MG63 (cell line): Measurements from ENCODE around the gene USHBP1. TPM values are rescaled to one million over a fixed set of nuclear protein-coding genes. Genes with fewer than 3 reads are reported as not detected.
A peak's percentile ranks its signal among the peaks of the same experiment; 100 is the strongest.

Experiments
- DNase-seq: peaks from one replicate; pipeline ENCODE4 v3.0.0-alpha.2; 2020
- H3K27me3 ChIP-seq: fragments of 250-450 bp; sonication (Bioruptor Pico); 2 replicates; pipeline ENCODE4 v1.5.1; 2020; ENCODE audit warnings: mild to moderate bottlenecking, moderate library complexity
- H3K36me3 ChIP-seq: fragments of 250-450 bp; sonication (Bioruptor Pico); 2 replicates; pipeline ENCODE4 v1.5.1; 2020; ENCODE audit warnings: mild to moderate bottlenecking, moderate library complexity
- H3K4me3 ChIP-seq: fragments of 250-450 bp; sonication (Bioruptor Pico); 2 replicates; pipeline ENCODE4 v1.5.1; 2020; ENCODE audit warnings: mild to moderate bottlenecking, moderate library complexity
- H3K9me3 ChIP-seq: fragments of 250-450 bp; sonication (Bioruptor Pico); 2 replicates; pipeline ENCODE4 v1.5.1; 2020; ENCODE audit warnings: mild to moderate bottlenecking, moderate library complexity
- total RNA-seq: library from RNA; depleted of rRNA; stranded (reverse); fragments of >200 nt; shearing (Covaris generic); gene quantifications from 2 replicates; pipeline ENCODE4 v1.2.3, GENCODE V29; 2014; ENCODE audit warnings: low replicate concordance

Gene USHBP1
- total RNA-seq, 1 experiment from 2014 or later: not detected

GRCh38 chr19:17236811-17237543 lies 27.6 kb downstream of the USHBP1 start:
- H3K4me3 ChIP-seq: no peak overlapping the region
- peaks cover 81% of the 10 kb centered on the region for H3K36me3 ChIP-seq
- H3K27me3 ChIP-seq: no peaks in the 10 kb centered on the region
- no peaks in the 10 kb centered on the region for H3K9me3 ChIP-seq
- DNase-seq: no peak

- DNase-seq: no peak
- Histone ChIP-seq H3K36me3 (peaks cover 80% of the 10 kb centered on the region), H3K27me3 (no peaks in the 10 kb centered on the region), H3K4me3 (no peak overlapping the region), H3K9me3 (no peaks in the 10 kb centered on the region)
Measured at GRCh38 chr19:17235971-17236777, 28.4 kb downstream of the USHBP1 start.

- H3K36me3 ChIP-seq: peaks cover 81% of the 10 kb centered on the region
- no peaks in the 10 kb centered on the region for H3K9me3 ChIP-seq
- no peaks in the 10 kb centered on the region for H3K27me3 ChIP-seq
- no peak overlapping the region for H3K4me3 ChIP-seq
- DNase-seq: no peak
Measured at GRCh38 chr19:17235300-17235970, 29.1 kb downstream of the USHBP1 start.

DNA sequence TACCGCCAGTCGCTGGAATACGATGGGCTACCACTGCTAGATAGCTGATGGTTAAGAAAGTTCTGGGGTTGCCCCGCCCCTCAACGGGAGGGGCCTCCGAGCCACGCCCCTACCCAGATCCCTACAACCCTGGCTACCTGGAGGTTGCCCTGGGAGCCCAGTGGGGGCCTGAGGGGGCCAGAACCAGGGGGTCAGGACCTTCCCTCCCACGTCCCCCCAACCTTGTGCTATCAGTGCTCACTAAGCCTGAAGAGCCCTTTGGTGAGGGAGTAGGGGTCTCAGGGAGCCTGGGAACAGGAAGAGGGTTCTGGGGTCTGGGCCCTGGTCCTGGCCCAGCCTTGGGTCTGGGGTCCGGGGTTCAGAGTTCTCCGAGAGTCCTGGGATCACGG lies 29.6 kb downstream of the USHBP1 start:
- peaks cover 78% of the 10 kb centered on the region for H3K36me3 ChIP-seq
- no peaks in the 10 kb centered on the region for H3K9me3 ChIP-seq
- DNase-seq: no peak
- H3K27me3 ChIP-seq: no peaks in the 10 kb centered on the region
- H3K4me3 ChIP-seq: no peak overlapping the region

DNA sequence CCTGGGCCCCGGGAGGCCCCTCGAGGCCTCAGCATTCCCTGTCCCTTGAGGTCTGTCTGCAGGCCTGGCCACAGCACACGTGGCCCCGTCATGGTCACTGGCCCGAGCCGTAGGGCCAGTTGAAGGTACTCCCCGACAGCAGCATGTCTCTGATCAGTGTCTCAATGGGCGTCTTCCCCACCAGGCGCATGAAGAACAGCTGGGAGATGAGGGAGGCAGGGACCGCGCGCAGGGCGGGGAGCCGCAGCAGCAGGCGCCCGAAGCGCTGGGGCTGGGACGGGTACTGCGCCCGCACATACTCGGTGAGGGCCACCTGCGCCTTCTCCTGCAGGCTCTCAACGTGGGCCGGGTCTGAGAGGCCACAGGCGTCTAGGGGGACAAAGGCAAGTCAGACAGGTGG lies 32.3 kb downstream of the USHBP1 start:
- H3K27me3 ChIP-seq: no peaks in the 10 kb centered on the region
- DNase-seq: no peak

DNA sequence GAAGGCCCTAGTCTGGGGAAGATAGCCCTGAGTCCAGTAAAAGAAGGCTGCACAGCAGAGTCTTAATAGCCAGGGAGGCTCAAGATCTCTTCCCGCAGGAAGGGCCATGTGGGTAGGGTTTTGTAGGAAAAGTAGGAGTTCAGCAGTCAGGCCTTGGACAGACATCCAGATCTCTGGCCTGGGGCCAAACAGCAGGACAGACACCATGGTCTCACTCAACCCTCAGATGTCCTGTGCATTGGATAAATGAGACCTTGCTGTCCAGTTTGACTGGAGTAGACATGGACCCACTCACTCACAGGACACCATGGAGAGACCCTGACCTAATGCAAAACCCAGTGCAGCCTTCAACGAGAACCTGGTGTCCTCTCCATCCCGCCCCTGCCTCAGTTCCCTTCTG lies 34.7 kb downstream of the USHBP1 start:
- H3K4me3 ChIP-seq: no peak overlapping the region
- H3K27me3 ChIP-seq: no peaks in the 10 kb centered on the region
- no peaks in the 10 kb centered on the region for H3K9me3 ChIP-seq
- DNase-seq: no peak
- peaks cover 53% of the 10 kb centered on the region for H3K36me3 ChIP-seq

More for the DNA sequence above, 32.3 kb downstream of the USHBP1 start:
- H3K36me3 ChIP-seq: peaks cover 65% of the 10 kb centered on the region
- H3K4me3 ChIP-seq: no peak overlapping the region
- no peaks in the 10 kb centered on the region for H3K9me3 ChIP-seq

- Histone ChIP-seq H3K4me3 (no peak overlapping the region), H3K27me3 (no peaks in the 10 kb centered on the region), H3K36me3 (peaks cover 34% of the 10 kb centered on the region), H3K9me3 (no peaks in the 10 kb centered on the region)
- no peak for DNase-seq
Measured at GRCh38 chr19:17227798-17228367, 36.7 kb downstream of the USHBP1 start.

- no peaks in the 10 kb centered on the region for H3K27me3 ChIP-seq
- H3K9me3 ChIP-seq: no peaks in the 10 kb centered on the region
- peak; percentile 99 for DNase-seq
- peaks cover 19% of the 10 kb centered on the region for H3K36me3 ChIP-seq
- H3K4me3 ChIP-seq: peak within 1 kb of the TSS; percentile 64
Measured at GRCh38 chr19:17226002-17226933, 38.3 kb downstream of the USHBP1 start, which contains the start of gene OCEL1. TSS of gene OCEL1 (plus strand) at chr19:17226226. CDS start at chr19:17226248, 22 bp downstream.

DNA sequence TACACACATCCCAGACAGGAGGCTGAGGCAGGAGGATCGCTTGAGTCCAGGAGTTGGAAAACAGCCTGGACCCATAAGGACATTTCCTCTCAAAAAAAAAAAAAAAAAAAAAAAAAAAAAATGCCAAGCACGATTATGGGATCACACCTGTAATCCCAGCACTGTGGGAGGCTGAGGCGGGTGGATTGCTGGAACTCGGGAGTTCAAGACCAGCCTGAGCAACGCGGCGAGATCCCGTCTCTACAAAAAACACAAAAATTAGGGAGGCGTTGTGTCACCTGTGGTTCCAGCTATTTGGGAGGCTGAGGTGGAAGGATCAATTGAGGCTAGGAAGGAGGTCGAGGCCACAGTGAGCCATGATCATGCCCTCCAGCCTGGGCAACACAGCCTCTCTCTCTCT lies 39.5 kb downstream of the USHBP1 start:
- Histone ChIP-seq H3K36me3 (peaks cover 10% of the 10 kb centered on the region), H3K4me3 (no peak overlapping the region), H3K9me3 (no peaks in the 10 kb centered on the region), H3K27me3 (no peaks in the 10 kb centered on the region)
- DNase-seq: no peak

DNA sequence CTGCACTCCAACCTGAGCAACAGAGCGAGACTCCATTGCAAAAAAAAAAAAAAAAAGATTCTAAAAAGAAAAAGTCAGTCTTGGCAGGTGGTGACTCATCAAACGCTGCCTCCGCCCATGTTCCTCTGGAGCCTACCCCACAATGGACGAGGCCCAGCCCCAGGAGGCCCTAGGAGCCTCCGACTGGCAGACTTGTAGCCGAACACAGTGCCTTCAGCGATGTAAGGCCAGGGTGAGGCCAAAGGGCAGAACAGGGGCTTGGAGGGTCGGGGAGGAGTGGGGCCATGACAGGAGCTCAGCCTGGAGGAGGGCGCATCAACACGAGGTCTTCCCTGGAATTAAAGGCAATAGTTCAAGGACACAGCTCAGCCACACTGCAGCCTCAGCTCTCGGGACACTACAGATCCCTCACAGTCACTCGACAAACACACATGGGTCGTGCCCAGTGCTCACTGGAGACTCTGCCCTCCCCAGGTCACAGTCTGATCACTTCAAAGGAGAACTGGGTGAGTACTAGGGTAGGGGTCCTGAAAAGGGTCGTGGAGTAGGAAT lies 44.3 kb downstream of the USHBP1 start:
- H3K27me3 ChIP-seq: no peaks in the 10 kb centered on the region
- peaks cover 34% of the 10 kb centered on the region for H3K36me3 ChIP-seq
- no peaks in the 10 kb centered on the region for H3K9me3 ChIP-seq
- no peak overlapping the region for H3K4me3 ChIP-seq
- DNase-seq: peak; percentile 70

DNA sequence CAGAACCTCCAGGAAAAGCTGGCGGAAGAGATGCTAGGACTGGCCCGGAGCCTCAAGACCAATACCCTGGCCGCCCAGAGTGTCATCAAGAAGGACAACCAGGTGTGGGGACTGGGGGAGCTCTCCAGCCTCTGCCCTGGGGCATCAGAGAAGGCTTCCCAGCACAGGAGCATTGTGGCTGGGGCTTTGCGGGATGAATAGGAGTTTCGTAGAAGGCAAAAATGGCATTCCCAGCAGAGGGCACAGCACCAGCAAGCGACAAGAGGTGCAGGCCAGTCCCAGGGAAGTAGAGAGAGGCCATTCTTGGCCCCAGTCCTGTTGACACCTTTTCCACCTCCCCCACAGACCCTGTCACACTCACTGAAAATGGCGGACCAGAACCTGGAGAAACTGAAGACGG lies 45.3 kb downstream of the USHBP1 start:
- Histone ChIP-seq H3K27me3 (no peaks in the 10 kb centered on the region), H3K36me3 (peaks cover 39% of the 10 kb centered on the region), H3K4me3 (no peak overlapping the region), H3K9me3 (no peaks in the 10 kb centered on the region)
- no peak for DNase-seq

GRCh38 chr19:17216058-17216670 lies 48.4 kb downstream of the USHBP1 start:
- Histone ChIP-seq H3K4me3 (peak overlapping the region; percentile 83), H3K36me3 (peaks cover 49% of the 10 kb centered on the region), H3K27me3 (no peaks in the 10 kb centered on the region), H3K9me3 (no peaks in the 10 kb centered on the region)
- no peak for DNase-seq

DNA sequence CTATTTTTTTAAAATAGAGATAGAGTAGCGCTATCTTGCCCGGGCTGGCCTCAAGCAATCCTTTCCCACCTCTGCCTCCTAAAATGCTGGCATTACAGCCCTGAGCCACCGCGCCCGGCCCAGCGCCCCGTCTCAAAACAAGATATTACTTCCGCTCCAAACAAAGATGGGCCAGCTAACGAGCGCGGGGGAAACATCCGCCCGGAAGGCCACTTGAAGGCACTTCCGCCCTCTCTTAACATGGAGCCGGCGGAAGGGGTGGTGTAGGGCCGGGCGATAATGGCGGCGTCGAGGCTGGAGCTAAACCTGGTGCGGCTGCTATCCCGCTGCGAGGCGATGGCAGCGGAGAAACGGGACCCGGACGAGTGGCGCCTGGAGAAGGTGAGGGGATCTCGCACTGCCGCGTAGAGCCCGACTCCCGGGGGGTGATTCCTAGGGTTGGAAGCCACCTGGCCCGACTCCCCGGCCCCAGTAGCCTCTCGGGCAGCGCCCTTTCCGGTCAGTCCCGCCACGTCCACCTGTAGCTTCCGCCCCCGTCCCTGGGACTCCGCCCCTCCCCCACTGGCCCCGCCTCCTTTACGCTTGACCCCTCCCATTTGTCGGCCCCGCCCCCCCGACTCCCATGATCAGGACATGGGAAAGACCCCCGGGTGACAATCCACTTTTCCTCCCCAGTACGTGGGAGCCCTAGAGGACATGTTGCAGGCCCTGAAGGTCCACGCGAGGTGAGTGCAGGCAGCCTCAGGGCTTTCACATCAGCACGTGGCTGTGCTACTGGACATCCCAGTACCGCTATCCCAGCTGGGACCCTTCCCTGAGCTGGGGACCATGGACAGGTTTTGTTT lies 49.2 kb downstream of the USHBP1 start, which contains the start of gene USE1:
Gene USE1 (plus strand): TSS at position 231 of the 845 bp plus-strand sequence. CDS start 49 bp downstream, at position 280.
- Histone ChIP-seq H3K4me3 (peak within 1 kb of the TSS; percentile 83), H3K27me3 (no peaks in the 10 kb centered on the region), H3K9me3 (no peaks in the 10 kb centered on the region), H3K36me3 (peaks cover 53% of the 10 kb centered on the region)
- DNase-seq: peak; percentile 91

- Histone ChIP-seq H3K36me3 (peaks cover 56% of the 10 kb centered on the region), H3K9me3 (no peaks in the 10 kb centered on the region), H3K27me3 (no peaks in the 10 kb centered on the region), H3K4me3 (peak overlapping the region; percentile 83)
- DNase-seq: no peak
Measured at GRCh38 chr19:17214508-17215126, 49.9 kb downstream of the USHBP1 start.
